Measurements from ENCODE around the gene MGST1. TPM values are rescaled to one million over a fixed set of nuclear protein-coding genes. Genes with fewer than 3 reads are reported as not detected.

Gene MGST1
- total and polyA plus RNA-seq, 2 experiments from 2014 or later = 256 to 434 TPM

DNA sequence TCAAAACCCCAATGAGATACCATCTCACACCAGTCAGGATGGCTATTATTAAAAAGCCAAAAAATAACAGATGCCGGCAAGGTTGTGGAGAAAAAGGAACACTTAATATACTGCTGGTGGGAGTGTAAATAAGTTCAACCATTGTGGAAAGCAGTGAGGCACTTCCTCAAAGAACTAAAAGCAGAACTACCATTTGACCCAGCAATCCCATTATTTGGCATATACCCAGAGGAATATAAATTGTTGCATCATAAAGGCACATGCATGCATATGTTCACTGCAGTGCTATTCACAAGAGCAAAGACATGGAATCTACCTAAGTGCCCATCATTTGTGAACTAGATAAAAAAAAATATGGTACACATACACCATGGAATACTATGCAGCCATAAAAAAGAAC lies 59.9 kb downstream of the MGST1 start:
- Histone ChIP-seq H3K9me3 (ENCODE audit: low read depth) (no peaks in the 10 kb centered on the region), H3K9me2 (replicated peaks; ENCODE audit: insufficient read depth) (no peaks in the 10 kb centered on the region), H3K4me2 (no peak overlapping the region), H3K4me1 (ENCODE audit: insufficient read depth) (no peaks in the 10 kb centered on the region), H3K27ac (no peak overlapping the region), H4K20me1 (ENCODE audit: insufficient read depth, poor library complexity, severe bottlenecking) (no peaks in the 10 kb centered on the region), H3K4me3 (no peak overlapping the region), H3K27me3 (no peaks in the 10 kb centered on the region), H3K36me3 (replicated peaks; ENCODE audit: insufficient read depth, low read depth) (no peaks in the 10 kb centered on the region), H2AFZ (no peak overlapping the region), H3K79me2 (no peaks in the 10 kb centered on the region)
- 97% methylated on average over 1 of the region's 1 CpG for WGBS (ENCODE audit: low lambda C conversion rate, missing lambda C conversion rate)
- DNase-seq (ENCODE audit: low spot score) = no peak
- TF ChIP-seq EZH2 (IDR thresholded peaks at IDR 0.05; ENCODE audit: borderline replicate concordance) (no peak), EZH2phosphoT487 (IDR thresholded peaks at IDR 0.05; ENCODE audit: low read depth, severe bottlenecking, unreplicated experiment) (no peak)
- TF ChIP-seq, protein P1, sequence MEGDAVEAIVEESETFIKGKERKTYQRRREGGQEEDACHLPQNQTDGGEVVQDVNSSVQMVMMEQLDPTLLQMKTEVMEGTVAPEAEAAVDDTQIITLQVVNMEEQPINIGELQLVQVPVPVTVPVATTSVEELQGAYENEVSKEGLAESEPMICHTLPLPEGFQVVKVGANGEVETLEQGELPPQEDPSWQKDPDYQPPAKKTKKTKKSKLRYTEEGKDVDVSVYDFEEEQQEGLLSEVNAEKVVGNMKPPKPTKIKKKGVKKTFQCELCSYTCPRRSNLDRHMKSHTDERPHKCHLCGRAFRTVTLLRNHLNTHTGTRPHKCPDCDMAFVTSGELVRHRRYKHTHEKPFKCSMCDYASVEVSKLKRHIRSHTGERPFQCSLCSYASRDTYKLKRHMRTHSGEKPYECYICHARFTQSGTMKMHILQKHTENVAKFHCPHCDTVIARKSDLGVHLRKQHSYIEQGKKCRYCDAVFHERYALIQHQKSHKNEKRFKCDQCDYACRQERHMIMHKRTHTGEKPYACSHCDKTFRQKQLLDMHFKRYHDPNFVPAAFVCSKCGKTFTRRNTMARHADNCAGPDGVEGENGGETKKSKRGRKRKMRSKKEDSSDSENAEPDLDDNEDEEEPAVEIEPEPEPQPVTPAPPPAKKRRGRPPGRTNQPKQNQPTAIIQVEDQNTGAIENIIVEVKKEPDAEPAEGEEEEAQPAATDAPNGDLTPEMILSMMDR (IDR thresholded peaks at IDR 0.05; ENCODE audit: poor library complexity) = no peak

Other genes with a start within 250 kb of the MGST1 start
- 0.10 TPM in 1 of 2 replicates, not detected in the other for gene SLC15A5, start 70.0 kb upstream of the MGST1 start, total RNA-seq
- gene SLC15A5, start 70.0 kb upstream of the MGST1 start, polyA plus RNA-seq = not detected in 2 replicates